ENCODE measurements around the gene ADAMTS14. TPM values are rescaled to one million over a fixed set of nuclear protein-coding genes. Genes with fewer than 3 reads are reported as not detected.

The ADAMTS14 gene
- polyA plus RNA-seq, 1 donor (not counting 4 experiments of a cell fraction or from before 2014, with no cell fraction given): 0.09 TPM

GRCh38 chr10:70694418-70695141 is 22.3 kb downstream of the ADAMTS14 start:
- no peaks in the 10 kb centered on the region for H3K79me2 ChIP-seq (ENCODE audit: control insufficient read depth, insufficient read depth, low read length)
- no peak overlapping the region for H3K9ac ChIP-seq (ENCODE audit: control insufficient read depth, extremely low read depth, insufficient read depth, low read length)
- H3K9me3 ChIP-seq (ENCODE audit: control insufficient read depth, low read depth, low read length): no peaks in the 10 kb centered on the region
- no peak for FAIRE-seq
- DNase-seq (ENCODE audit: low read depth, low spot score): no peak
- H3K4me3 ChIP-seq (ENCODE audit: control insufficient read depth in 2 of 3, extremely low read depth in 1 of 3, insufficient read depth in 2 of 3, low read depth in 1 of 3, low read length in 3 of 3): no peak overlapping the region
- dilution Hi-C loops (cut with MboI; ENCODE audit: extremely low pct_ligation_motif_present, low sequenced_read_pairs): no loop called here
- H3K9me1 ChIP-seq (ENCODE audit: control insufficient read depth, extremely low read depth, insufficient read depth, low read length): no peaks in the 10 kb centered on the region
- H4K20me1 ChIP-seq (ENCODE audit: control insufficient read depth, extremely low read depth, insufficient read depth, low read length): peaks cover 2% of the 10 kb centered on the region
- TF ChIP-seq CTCF (optimal IDR thresholded peaks at IDR 0.05 in 1 of 3, IDR thresholded peaks at IDR 0.05 in 1 of 3, conservative IDR thresholded peaks at IDR 0.05 in 1 of 3; ENCODE audit: extremely low read depth in 1 of 3, insufficient read depth in 2 of 3, low read length in 3 of 3): no peak
- TF ChIP-seq EZH2 (IDR thresholded peaks at IDR 0.05; ENCODE audit: low read length): no peak
- H3K27ac ChIP-seq (ENCODE audit: control insufficient read depth, insufficient read depth, low read length): no peak overlapping the region
- no peak overlapping the region for H2AFZ ChIP-seq (ENCODE audit: control insufficient read depth, low read length)
- H3K4me1 ChIP-seq (ENCODE audit: control insufficient read depth, extremely low read depth, insufficient read depth, low read length): peaks cover 5% of the 10 kb centered on the region
- no peak overlapping the region for H3K4me2 ChIP-seq (ENCODE audit: control insufficient read depth, extremely low read depth, insufficient read depth, low read depth, low read length)
- H3K27me3 ChIP-seq (ENCODE audit: control insufficient read depth, extremely low read depth, insufficient read depth, low read length): peaks cover 36% of the 10 kb centered on the region
- H3K36me3 ChIP-seq (ENCODE audit: control insufficient read depth in 2 of 2, extremely low read depth in 1 of 2, insufficient read depth in 2 of 2, low read length in 2 of 2): no peaks in the 10 kb centered on the region

GRCh38 chr10:70695241-70696030 is 23.1 kb downstream of the ADAMTS14 start:
- no peak overlapping the region for H3K9ac ChIP-seq (ENCODE audit: control insufficient read depth, extremely low read depth, insufficient read depth, low read length)
- no peak for FAIRE-seq
- dilution Hi-C loops (cut with MboI; ENCODE audit: extremely low pct_ligation_motif_present, low sequenced_read_pairs): no loop called here
- H3K4me3 ChIP-seq (ENCODE audit: control insufficient read depth in 2 of 3, extremely low read depth in 1 of 3, insufficient read depth in 2 of 3, low read depth in 1 of 3, low read length in 3 of 3): no peak overlapping the region
- H3K79me2 ChIP-seq (ENCODE audit: control insufficient read depth, insufficient read depth, low read length): no peaks in the 10 kb centered on the region
- no peak overlapping the region for H3K4me2 ChIP-seq (ENCODE audit: control insufficient read depth, extremely low read depth, insufficient read depth, low read depth, low read length)
- H4K20me1 ChIP-seq (ENCODE audit: control insufficient read depth, extremely low read depth, insufficient read depth, low read length): peaks cover 2% of the 10 kb centered on the region
- no peaks in the 10 kb centered on the region for H3K36me3 ChIP-seq (ENCODE audit: control insufficient read depth in 2 of 2, extremely low read depth in 1 of 2, insufficient read depth in 2 of 2, low read length in 2 of 2)
- peaks cover 13% of the 10 kb centered on the region for H3K4me1 ChIP-seq (ENCODE audit: control insufficient read depth, extremely low read depth, insufficient read depth, low read length)
- no peak overlapping the region for H3K27ac ChIP-seq (ENCODE audit: control insufficient read depth, insufficient read depth, low read length)
- peaks cover 35% of the 10 kb centered on the region for H3K27me3 ChIP-seq (ENCODE audit: control insufficient read depth, extremely low read depth, insufficient read depth, low read length)
- H3K9me1 ChIP-seq (ENCODE audit: control insufficient read depth, extremely low read depth, insufficient read depth, low read length): no peaks in the 10 kb centered on the region
- TF ChIP-seq EZH2 (IDR thresholded peaks at IDR 0.05; ENCODE audit: low read length): no peak
- no peak for TF ChIP-seq CTCF (optimal IDR thresholded peaks at IDR 0.05 in 1 of 3, IDR thresholded peaks at IDR 0.05 in 1 of 3, conservative IDR thresholded peaks at IDR 0.05 in 1 of 3; ENCODE audit: extremely low read depth in 1 of 3, insufficient read depth in 2 of 3, low read length in 3 of 3)
- no peaks in the 10 kb centered on the region for H3K9me3 ChIP-seq (ENCODE audit: control insufficient read depth, low read depth, low read length)
- no peak overlapping the region for H2AFZ ChIP-seq (ENCODE audit: control insufficient read depth, low read length)
- DNase-seq (ENCODE audit: low read depth, low spot score): no peak
